ENCODE results near the gene SEL1L. TPM values are rescaled to one million over a fixed set of nuclear protein-coding genes. Genes with fewer than 3 reads are reported as not detected.

Gene SEL1L
- polyA plus RNA-seq, 1 of the 3 experiments (the other 2 are of a cell fraction): 13.8 TPM

GRCh38 chr14:81436296-81437138, 97.1 kb downstream of the SEL1L start:
- Histone ChIP-seq H3K36me3 (replicated peaks in 1 of 2; ENCODE audit: control insufficient read depth in 1 of 2, insufficient read depth in 2 of 2, low read length in 1 of 2) (no peaks in the 10 kb centered on the region), H3K4me1 (ENCODE audit: control insufficient read depth in 1 of 2, insufficient read depth in 2 of 2, low read depth in 1 of 2, low read length in 1 of 2) (peaks cover 0 to 8% of the 10 kb centered on the region in 2 experiments; a peak in 1 of 4 replicates), H3K27me3 (ENCODE audit: insufficient read depth) (peaks cover 32% of the 10 kb centered on the region), H2AFZ (ENCODE audit: low read depth) (0 out of 2 replicates have a peak overlapping the region, but pooled peaks have one; percentile 79), H3K27ac (ENCODE audit: low read depth in 2 of 2, low read length in 1 of 2) (no peak overlapping the region; a peak in 1 of 4 replicates), H3F3A (replicated peaks; ENCODE audit: insufficient read depth) (no peaks in the 10 kb centered on the region), H3K79me2 (ENCODE audit: insufficient read depth) (no peaks in the 10 kb centered on the region), H3K9ac (no peak overlapping the region), H3K9me3 (no peaks in the 10 kb centered on the region), H3K9me2 (no peaks in the 10 kb centered on the region), H4K20me1 (ENCODE audit: insufficient read depth) (no peaks in the 10 kb centered on the region), H3K4me2 (peak overlapping the region; percentile 75), H3K4me3 (ENCODE audit: low read depth in 2 of 2, low read length in 1 of 2) (peak overlapping the region; percentile 56 to 60)
- POLR2A ChIA-PET: no interaction called here
- peak; percentile 97 for DNase-seq
- WGBS (ENCODE audit: low lambda C conversion rate): 3% methylated on average over 11 of the region's 79 CpGs
- no peak; the same call in 1 of the 2 replicates for TF ChIP-seq MXI1 (IDR thresholded peaks at IDR 0.05; ENCODE audit: low read depth, low read length)
- no peak for TF ChIP-seq MEF2A (IDR thresholded peaks at IDR 0.05; ENCODE audit: borderline replicate concordance, low read depth)
- 0 out of 2 replicates have a peak, but pooled peaks have one; percentile 7 for TF ChIP-seq IRF3 (IDR thresholded peaks at IDR 0.05; ENCODE audit: low read depth, low read length)
- no peak for TF ChIP-seq RAD21 (IDR thresholded peaks at IDR 0.05; ENCODE audit: low read length)
- TF ChIP-seq NRF1 (IDR thresholded peaks at IDR 0.05; ENCODE audit: low read depth, low read length): no peak
- no peak for TF ChIP-seq EZH2phosphoT487 (IDR thresholded peaks at IDR 0.05; ENCODE audit: borderline replicate concordance, low read depth)
- TF ChIP-seq, protein P1, sequence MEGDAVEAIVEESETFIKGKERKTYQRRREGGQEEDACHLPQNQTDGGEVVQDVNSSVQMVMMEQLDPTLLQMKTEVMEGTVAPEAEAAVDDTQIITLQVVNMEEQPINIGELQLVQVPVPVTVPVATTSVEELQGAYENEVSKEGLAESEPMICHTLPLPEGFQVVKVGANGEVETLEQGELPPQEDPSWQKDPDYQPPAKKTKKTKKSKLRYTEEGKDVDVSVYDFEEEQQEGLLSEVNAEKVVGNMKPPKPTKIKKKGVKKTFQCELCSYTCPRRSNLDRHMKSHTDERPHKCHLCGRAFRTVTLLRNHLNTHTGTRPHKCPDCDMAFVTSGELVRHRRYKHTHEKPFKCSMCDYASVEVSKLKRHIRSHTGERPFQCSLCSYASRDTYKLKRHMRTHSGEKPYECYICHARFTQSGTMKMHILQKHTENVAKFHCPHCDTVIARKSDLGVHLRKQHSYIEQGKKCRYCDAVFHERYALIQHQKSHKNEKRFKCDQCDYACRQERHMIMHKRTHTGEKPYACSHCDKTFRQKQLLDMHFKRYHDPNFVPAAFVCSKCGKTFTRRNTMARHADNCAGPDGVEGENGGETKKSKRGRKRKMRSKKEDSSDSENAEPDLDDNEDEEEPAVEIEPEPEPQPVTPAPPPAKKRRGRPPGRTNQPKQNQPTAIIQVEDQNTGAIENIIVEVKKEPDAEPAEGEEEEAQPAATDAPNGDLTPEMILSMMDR (IDR thresholded peaks at IDR 0.05): no peak
- TF ChIP-seq, protein P2, sequence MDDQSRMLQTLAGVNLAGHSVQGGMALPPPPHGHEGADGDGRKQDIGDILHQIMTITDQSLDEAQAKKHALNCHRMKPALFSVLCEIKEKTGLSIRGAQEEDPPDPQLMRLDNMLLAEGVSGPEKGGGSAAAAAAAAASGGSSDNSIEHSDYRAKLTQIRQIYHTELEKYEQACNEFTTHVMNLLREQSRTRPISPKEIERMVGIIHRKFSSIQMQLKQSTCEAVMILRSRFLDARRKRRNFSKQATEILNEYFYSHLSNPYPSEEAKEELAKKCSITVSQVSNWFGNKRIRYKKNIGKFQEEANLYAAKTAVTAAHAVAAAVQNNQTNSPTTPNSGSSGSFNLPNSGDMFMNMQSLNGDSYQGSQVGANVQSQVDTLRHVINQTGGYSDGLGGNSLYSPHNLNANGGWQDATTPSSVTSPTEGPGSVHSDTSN (IDR thresholded peaks at IDR 0.05): no peak
- no peak for TF ChIP-seq SMC3 (IDR thresholded peaks at IDR 0.05; ENCODE audit: low read depth, low read length)
- no peak for TF ChIP-seq JUND (IDR thresholded peaks at IDR 0.05)
- TF ChIP-seq, protein P3, sequence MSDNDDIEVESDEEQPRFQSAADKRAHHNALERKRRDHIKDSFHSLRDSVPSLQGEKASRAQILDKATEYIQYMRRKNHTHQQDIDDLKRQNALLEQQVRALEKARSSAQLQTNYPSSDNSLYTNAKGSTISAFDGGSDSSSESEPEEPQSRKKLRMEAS (IDR thresholded peaks at IDR 0.05; ENCODE audit: low read depth): peak; percentile 17; the same call in 1 of the 2 replicates
- TF ChIP-seq FOXJ3 (CRISPR knock-in tag; IDR thresholded peaks at IDR 0.05): no peak
- TF ChIP-seq RXRA (IDR thresholded peaks at IDR 0.05; ENCODE audit: borderline replicate concordance, low read depth): no peak
- TF ChIP-seq RFX5 (IDR thresholded peaks at IDR 0.05; ENCODE audit: low read length): no peak
- CTCF ChIA-PET: interaction anchor here (0.8 to 2.8 kb wide), 5 partner anchors 10 to 185 kb away, joined by 3 to 19 read pairs (median 4); no protein-coding TSS in a partner anchor

All from SK-N-SH (cell line).